Raji (cell line): ENCODE measurements around the gene PSENEN.
A peak's percentile ranks its signal among the peaks of the same experiment; 100 is the strongest.

Experiments
- POLR2A ChIP-seq: IDR thresholded peaks from 2 replicates; pipeline ENCODE4 v1.6.1; 2011; ENCODE audit warnings: low read depth, low read length, control low read depth; ENCODE audit not compliant: insufficient read depth

The PSENEN gene

GRCh38 chr19:35738021-35738886 is 7.2 kb upstream of the PSENEN start:
- no peak for TF ChIP-seq POLR2A

DNA sequence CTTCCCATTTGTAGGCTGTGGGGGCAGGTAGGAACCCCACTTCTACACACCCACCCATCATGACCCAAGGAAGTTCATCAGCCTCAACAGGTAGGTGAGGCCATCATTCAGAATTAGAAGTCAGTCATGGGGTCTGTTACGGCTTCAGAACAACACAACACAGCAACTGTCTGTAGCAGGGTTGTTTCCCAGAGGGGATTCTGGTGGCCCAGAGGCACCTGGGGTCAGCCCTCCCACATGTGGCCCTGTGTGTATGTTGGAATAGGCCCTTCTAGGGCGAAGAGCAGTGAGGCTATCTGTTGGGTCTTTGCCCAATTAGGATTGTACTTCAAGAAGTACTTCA is 6.6 kb upstream of the PSENEN start:
- no peak for TF ChIP-seq POLR2A

- TF ChIP-seq POLR2A: no peak
Observed at GRCh38 chr19:35739275-35740107, 6.0 kb upstream of the PSENEN start.

DNA sequence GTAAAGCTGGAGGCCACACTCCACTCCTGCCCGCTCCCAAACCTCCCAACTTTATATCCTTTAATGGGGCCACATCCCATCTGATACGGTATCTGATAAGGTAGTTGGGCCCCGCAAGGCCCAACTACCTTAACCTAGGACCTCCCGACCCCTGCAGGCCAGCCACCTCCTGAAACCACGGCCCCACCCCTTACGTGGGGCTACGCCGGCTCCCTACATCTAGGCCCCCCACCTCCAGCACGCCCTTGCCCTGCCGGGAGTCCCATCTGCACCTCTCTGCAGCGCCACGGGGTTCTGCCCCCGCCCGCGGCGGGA is 5.4 kb upstream of the PSENEN start:
- no peak for TF ChIP-seq POLR2A

DNA sequence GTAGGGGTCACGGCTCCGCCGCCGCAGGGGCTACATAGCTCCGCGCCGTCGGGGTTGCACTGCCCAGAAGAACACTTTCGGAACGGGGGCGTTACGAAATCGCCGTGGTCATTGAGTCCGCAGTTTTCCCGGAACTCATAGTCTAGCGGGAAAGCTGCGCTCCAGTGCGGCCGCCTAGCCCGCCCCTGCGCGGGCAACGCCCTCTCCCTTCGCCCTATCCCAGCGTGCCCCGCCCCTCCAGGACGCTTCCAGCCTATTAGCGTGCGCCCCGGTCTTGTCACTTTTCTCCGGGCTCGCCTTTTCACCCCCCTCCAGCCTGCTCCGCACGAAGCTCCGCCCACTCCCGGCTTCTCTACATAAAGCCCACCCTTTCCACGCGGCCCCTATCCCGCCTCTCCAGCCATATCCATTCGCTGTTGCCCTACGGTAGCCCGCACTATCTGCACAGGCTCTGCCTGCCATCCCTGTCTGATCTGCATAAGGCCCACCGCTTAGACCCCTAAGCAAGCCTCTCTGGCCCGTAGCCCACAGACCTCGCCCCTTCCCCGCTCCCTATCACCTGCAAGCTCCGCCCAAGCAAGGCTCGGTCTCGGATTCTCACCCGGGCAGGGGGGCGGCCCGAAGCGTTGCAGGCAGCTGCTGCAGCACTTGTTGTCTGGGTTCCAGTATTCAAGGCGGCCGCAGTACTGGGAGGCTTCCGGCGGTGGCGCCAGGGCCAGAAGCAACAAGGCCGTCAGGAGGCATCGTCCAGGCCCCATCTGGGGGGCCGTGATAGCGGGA is 4.8 kb upstream of the PSENEN start:
- peak; percentile 93 for TF ChIP-seq POLR2A

DNA sequence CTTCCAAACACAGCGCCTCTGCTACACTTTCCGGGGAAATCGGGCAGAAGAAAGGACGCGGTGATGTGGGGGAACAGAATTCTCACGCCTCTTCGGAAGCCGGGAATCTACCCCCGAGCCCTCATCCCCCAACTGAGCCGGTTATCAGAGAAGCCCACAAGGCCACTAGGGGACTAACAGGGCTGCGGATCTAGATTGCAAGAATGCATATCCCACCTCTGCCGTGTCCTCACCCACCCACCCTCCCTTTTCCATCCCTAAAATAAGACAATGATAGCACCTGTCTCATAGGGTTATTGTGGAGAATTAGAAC is 4.3 kb upstream of the PSENEN start:
- TF ChIP-seq POLR2A: no peak

GRCh38 chr19:35742121-35742724 is 3.2 kb upstream of the PSENEN start, which contains the start of gene IGFLR1:
Gene IGFLR1, minus strand, starts transcription at chr19:35742452. Its CDS starts 1,272 bp downstream, at chr19:35741180.
- peak; percentile 66 for TF ChIP-seq POLR2A

DNA sequence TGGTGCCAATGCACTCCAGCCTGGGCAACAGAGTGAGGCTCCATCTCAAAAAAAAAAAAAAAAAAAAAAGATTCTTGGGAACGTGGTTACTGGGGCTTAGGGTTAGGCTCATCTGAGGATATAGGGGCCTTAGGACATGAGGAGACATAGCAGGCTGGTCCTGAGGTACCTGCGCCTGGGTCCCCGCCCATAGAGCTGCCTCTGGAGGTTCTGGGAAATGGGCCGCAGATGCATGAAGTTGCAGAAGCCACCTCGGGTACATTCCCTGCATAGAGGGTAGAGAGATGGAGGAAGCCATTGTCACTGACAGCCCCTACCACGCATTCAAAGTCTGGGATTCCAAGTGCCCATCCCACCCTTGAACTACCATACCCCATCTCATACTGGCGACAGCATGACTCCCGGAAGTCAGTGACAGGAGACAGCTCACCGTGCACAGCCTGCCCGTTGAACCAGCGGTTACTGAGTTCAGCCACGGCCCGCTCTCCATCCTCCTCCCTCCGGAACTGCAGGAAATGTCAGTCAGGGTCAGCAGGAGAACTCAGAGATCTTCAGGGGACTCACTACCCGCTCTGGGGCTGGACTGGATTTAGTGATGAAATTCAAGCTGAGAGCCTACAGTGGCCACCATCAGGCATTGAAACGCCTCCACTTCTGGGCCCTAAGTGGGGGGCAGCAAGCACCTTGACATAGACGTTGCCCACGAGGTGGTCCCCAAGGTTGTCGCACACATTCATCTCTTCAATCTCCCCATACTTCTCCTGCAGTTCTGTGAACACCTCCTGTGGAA is 1.6 kb upstream of the PSENEN start:
- TF ChIP-seq POLR2A: no peak

DNA sequence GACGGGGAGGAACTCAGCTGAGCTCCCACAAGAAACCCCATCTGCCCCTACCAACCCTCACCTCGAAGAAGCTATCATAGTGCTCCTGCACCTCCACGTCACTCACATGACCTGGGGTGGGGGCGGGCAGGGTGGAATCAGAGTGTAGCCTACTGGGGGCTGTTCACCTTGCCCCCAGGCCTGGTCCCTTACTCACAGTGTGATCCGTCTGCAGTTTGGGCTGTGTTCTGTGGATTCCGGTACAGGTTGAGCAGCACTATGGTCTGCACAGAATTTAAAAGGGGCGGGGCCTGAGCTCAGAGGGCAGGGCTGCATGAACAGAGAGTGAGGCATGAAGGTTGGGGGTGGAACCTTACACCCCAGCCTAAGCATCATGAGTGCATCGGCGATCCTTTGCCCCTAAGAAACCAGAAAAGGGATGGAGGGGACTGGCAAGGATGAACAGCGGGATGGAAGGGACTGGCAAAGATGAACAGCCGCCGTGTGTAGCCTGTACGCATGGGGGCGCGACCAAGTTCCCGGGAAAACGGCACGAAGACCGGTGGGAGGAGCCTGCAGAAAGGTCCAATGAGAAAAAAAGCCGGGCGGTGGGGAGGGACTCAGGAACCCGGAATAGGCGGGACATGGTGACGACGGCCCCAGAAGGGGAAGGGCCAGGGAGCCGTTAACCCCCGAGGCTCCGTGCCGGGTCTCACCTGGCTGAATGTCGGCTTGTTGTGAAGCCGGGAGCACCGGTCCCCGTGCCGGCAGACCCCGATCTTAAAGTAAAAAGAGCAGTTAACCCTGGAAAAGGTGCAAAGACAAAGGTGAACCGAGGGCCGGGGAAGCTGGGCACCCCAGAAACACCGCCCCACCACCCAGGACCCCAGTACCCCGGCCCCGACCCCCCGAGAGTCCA is 772 bp upstream of the PSENEN start:
- peak; percentile 88 for TF ChIP-seq POLR2A

DNA sequence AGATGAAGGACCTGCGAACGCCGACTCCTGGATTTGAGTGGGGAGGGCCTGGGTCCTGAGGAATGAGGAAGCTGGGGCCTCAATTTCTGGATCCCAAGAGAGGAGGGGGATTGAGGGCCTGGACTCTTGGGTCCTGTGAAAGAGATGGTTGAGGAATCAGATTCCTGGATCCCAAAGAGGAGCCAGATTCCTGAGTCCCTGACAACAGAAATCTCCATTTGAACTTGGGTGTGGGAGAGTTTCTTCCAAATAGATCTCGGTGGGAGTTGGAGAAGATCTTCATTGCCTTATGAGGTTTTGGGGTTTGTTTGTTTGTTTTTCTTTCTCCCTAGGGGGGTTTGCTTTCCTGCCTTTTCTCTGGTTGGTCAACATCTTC is 624 bp downstream of the PSENEN start:
- no peak for TF ChIP-seq POLR2A

DNA sequence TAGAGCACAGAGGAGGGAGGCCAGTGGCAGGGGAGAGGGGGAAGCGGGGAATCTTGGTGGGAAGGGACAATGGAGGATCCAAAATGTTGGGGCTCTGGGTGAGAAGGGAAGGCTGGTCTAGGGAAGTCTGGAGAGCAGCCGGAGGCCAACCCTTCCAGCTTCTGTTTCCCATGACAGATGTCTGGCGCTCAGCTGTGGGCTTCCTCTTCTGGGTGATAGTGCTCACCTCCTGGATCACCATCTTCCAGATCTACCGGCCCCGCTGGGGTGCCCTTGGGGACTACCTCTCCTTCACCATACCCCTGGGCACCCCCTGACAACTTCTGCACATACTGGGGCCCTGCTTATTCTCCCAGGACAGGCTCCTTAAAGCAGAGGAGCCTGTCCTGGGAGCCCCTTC is 1.1 kb downstream of the PSENEN start:
- TF ChIP-seq POLR2A: no peak

DNA sequence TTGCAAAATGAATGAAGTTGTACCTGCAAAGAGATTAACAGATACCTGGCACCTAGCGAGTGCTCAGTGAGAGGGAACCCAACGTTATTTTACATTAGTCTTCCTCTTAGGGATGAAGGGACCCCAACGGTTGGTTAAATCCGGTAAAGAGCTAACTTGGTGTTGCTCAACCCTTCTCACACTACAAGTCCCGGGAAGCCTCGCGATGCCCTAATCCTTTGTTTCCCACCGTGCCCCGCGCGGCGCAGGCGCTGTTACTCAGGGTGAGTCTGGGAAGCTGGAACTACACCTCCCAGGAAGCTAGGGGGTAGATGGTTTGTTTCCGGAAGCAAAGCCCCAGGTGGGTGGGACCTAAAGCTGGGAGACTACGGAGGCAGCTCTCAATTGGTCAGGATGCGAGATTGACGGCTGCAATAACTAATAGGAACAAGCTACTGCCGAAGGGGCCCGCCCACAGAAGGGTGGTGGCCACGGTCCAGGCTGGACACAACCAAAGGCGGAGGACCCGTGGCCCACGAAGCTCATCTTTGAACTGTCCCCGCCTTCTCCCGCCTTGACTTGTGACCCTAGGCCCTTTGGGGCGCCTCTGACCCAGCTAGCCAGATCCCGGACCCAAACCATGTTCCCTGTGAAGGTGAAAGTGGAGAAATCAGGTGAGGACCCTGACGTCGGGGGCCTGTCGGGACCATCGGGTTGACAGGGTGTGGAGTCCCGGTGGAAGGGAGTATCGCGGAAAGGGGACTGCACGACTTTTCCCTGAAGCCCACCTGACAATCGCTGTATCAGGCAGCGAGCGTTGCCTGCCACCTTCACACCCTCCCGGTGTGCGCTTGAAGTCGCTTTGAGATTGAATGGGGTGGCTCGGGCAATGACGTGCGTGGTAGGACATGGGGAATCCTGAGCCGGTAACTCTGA is 2.9 kb downstream of the PSENEN start, which contains the start of gene LIN37:
LIN37 (plus strand) TSS at position 471 of the 915 bp plus-strand sequence; CDS start at position 620, 149 bp downstream.
- TF ChIP-seq POLR2A: peak; percentile 64
